OCI-LY1 (cell line): ENCODE results near the gene SEMA3G.

Source experiments
- H2AFZ ChIP-seq: fragments of 200-600 bp; sonication (generic), shearing (Covaris generic); 2 replicates; pipeline ENCODE4 v1.6.0; 2014; ENCODE audit warnings: antibody characterized with exemption, mild to moderate bottlenecking, low read length
- H3F3A ChIP-seq: fragments of 200-600 bp; sonication (generic), shearing (Covaris generic); 2 replicates; pipeline ENCODE4 v1.6.0; 2014; ENCODE audit warnings: mild to moderate bottlenecking, antibody characterized with exemption, low read length, moderate library complexity; ENCODE audit not compliant: insufficient read depth
- H3K27ac ChIP-seq: fragments of 200-600 bp; sonication (generic); 2 replicates; pipeline ENCODE4 v1.5.1; 2014; ENCODE audit warnings: low read length, mixed run types, mild to moderate bottlenecking, low read depth; ENCODE audit not compliant: poor library complexity, severe bottlenecking
- H3K27me3 ChIP-seq: fragments of 200-600 bp; sonication (generic); 2 replicates; pipeline ENCODE4 v1.6.0; 2014; ENCODE audit warnings: antibody characterized with exemption, mild to moderate bottlenecking, low read length, moderate library complexity; ENCODE audit not compliant: insufficient read depth
- H3K36me3 ChIP-seq: fragments of 200-600 bp; sonication (generic); 2 replicates; pipeline ENCODE4 v1.6.1; 2014; ENCODE audit warnings: mild to moderate bottlenecking, antibody characterized with exemption, low read length, moderate library complexity, mixed read lengths; ENCODE audit not compliant: insufficient read depth
- H3K4me1 ChIP-seq: fragments of 200-600 bp; sonication (generic); 2 replicates; pipeline ENCODE4 v1.5.1; 2014; ENCODE audit warnings: mild to moderate bottlenecking, low read length, moderate library complexity; ENCODE audit not compliant: insufficient read depth, severe bottlenecking
- H3K4me2 ChIP-seq: fragments of 200-600 bp; sonication (generic), shearing (Covaris generic); 2 replicates; pipeline ENCODE4 v1.6.1; 2014; ENCODE audit warnings: low read length
- H3K4me3 ChIP-seq: fragments of 200-600 bp; sonication (generic); 2 replicates; pipeline ENCODE4 v1.5.1; 2014; ENCODE audit warnings: low read length, low read depth, mild to moderate bottlenecking, mixed read lengths; ENCODE audit not compliant: poor library complexity, severe bottlenecking
- H3K79me2 ChIP-seq: fragments of 200-600 bp; shearing (Covaris generic); 2 replicates; pipeline ENCODE4 v1.6.1; 2016; ENCODE audit warnings: mixed run types, low read length, mixed read lengths; ENCODE audit not compliant: insufficient read depth
- H3K9ac ChIP-seq: fragments of 200-600 bp; sonication (generic), shearing (Covaris generic); 2 replicates; pipeline ENCODE4 v1.6.1; 2014; ENCODE audit warnings: mild to moderate bottlenecking, low read length, mixed read lengths
- H3K9me2 ChIP-seq: fragments of 200-600 bp; sonication (generic), shearing (Covaris generic); 2 replicates; pipeline ENCODE4 v1.6.1; 2014; ENCODE audit warnings: low read depth, mild to moderate bottlenecking, low read length, mixed read lengths
- H3K9me3 ChIP-seq: fragments of 200-600 bp; shearing (Covaris generic); 2 replicates; pipeline ENCODE4 v1.6.1; 2014; ENCODE audit warnings: low read length, mixed read lengths
- H4K20me1 ChIP-seq: fragments of 200-600 bp; sonication (generic), shearing (Covaris generic); 2 replicates; pipeline ENCODE4 v1.6.0; 2016; ENCODE audit warnings: mild to moderate bottlenecking, low read length; ENCODE audit not compliant: insufficient read depth
- EZH2 ChIP-seq: fragments of 200-600 bp; sonication (generic), shearing (Covaris generic); IDR thresholded peaks from 2 replicates; pipeline ENCODE4 v1.8.0; 2017; ENCODE audit warnings: borderline replicate concordance, mixed run types, mild to moderate bottlenecking, antibody characterized with exemption, low read length, moderate library complexity, mixed read lengths
- TF ChIP-seq, protein P1 (sequence below): fragments of 200-600 bp; sonication (generic), shearing (Covaris generic); IDR thresholded peaks from 2 replicates; pipeline ENCODE4 v1.5.1; 2017; ENCODE audit warnings: mild to moderate bottlenecking, antibody characterized with exemption, low read length, moderate library complexity, mixed read lengths

SEMA3G gene

GRCh38 chr3:52422669-52423068, 22.2 kb downstream of the SEMA3G start:
- no peak for TF ChIP-seq EZH2
- TF ChIP-seq, protein P1, sequence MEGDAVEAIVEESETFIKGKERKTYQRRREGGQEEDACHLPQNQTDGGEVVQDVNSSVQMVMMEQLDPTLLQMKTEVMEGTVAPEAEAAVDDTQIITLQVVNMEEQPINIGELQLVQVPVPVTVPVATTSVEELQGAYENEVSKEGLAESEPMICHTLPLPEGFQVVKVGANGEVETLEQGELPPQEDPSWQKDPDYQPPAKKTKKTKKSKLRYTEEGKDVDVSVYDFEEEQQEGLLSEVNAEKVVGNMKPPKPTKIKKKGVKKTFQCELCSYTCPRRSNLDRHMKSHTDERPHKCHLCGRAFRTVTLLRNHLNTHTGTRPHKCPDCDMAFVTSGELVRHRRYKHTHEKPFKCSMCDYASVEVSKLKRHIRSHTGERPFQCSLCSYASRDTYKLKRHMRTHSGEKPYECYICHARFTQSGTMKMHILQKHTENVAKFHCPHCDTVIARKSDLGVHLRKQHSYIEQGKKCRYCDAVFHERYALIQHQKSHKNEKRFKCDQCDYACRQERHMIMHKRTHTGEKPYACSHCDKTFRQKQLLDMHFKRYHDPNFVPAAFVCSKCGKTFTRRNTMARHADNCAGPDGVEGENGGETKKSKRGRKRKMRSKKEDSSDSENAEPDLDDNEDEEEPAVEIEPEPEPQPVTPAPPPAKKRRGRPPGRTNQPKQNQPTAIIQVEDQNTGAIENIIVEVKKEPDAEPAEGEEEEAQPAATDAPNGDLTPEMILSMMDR = no peak

GRCh38 chr3:52420388-52420787, 24.5 kb downstream of the SEMA3G start:
- Histone ChIP-seq H3K4me1 (no peaks in the 10 kb centered on the region), H3K27me3 (no peaks in the 10 kb centered on the region), H3K79me2 (no peaks in the 10 kb centered on the region), H3K36me3 (no peaks in the 10 kb centered on the region), H3K4me2 (no peak overlapping the region), H2AFZ (no peak overlapping the region), H3K9ac (no peak overlapping the region), H3K27ac (no peak overlapping the region), H4K20me1 (no peaks in the 10 kb centered on the region), H3F3A (no peaks in the 10 kb centered on the region), H3K9me2 (no peaks in the 10 kb centered on the region), H3K9me3 (no peaks in the 10 kb centered on the region), H3K4me3 (no peak overlapping the region)
- TF ChIP-seq EZH2 = no peak
- TF ChIP-seq, protein P1 = no peak

More at GRCh38 chr3:52422669-52423068, 22.2 kb downstream of the SEMA3G start:
- H3F3A ChIP-seq = no peaks in the 10 kb centered on the region
- H4K20me1 ChIP-seq = no peaks in the 10 kb centered on the region
- H3K9me2 ChIP-seq = no peaks in the 10 kb centered on the region
- H3K9ac ChIP-seq = no peak overlapping the region
- no peaks in the 10 kb centered on the region for H3K9me3 ChIP-seq
- H3K27ac ChIP-seq = no peak overlapping the region
- H3K4me1 ChIP-seq = no peaks in the 10 kb centered on the region
- no peak overlapping the region for H3K4me3 ChIP-seq
- no peaks in the 10 kb centered on the region for H3K79me2 ChIP-seq
- no peaks in the 10 kb centered on the region for H3K36me3 ChIP-seq
- no peak overlapping the region for H3K4me2 ChIP-seq
- no peaks in the 10 kb centered on the region for H3K27me3 ChIP-seq
- H2AFZ ChIP-seq = no peak overlapping the region

- H3K9me3 ChIP-seq = no peaks in the 10 kb centered on the region
- H3K9ac ChIP-seq = no peak overlapping the region
- no peaks in the 10 kb centered on the region for H4K20me1 ChIP-seq
- no peaks in the 10 kb centered on the region for H3K27me3 ChIP-seq
- H3F3A ChIP-seq = no peaks in the 10 kb centered on the region
- H3K9me2 ChIP-seq = no peaks in the 10 kb centered on the region
- no peak overlapping the region for H3K4me2 ChIP-seq
- no peaks in the 10 kb centered on the region for H3K79me2 ChIP-seq
- H3K4me3 ChIP-seq = no peak overlapping the region
- peaks cover 17% of the 10 kb centered on the region for H3K4me1 ChIP-seq
- no peaks in the 10 kb centered on the region for H3K36me3 ChIP-seq
- TF ChIP-seq EZH2 = no peak
- no peak overlapping the region for H2AFZ ChIP-seq
- H3K27ac ChIP-seq = no peak overlapping the region
Measured at GRCh38 chr3:52415800-52416199, 29.1 kb downstream of the SEMA3G start.

GRCh38 chr3:52408466-52408865, 36.4 kb downstream of the SEMA3G start:
- H3K36me3 ChIP-seq = peaks cover 48% of the 10 kb centered on the region
- H3K9me2 ChIP-seq = no peaks in the 10 kb centered on the region

More at GRCh38 chr3:52408466-52408865, 36.4 kb downstream of the SEMA3G start:
- Histone ChIP-seq H3K27me3 (no peaks in the 10 kb centered on the region), H3K9ac (no peak overlapping the region; the same call in 1 of the 2 replicates), H3K4me3 (peak overlapping the region; percentile 98), H3K27ac (no peak overlapping the region), H2AFZ (no peak overlapping the region), H3K79me2 (peaks cover 10% of the 10 kb centered on the region), H3F3A (no peaks in the 10 kb centered on the region), H3K9me3 (no peaks in the 10 kb centered on the region), H4K20me1 (no peaks in the 10 kb centered on the region), H3K4me1 (peaks cover 29% of the 10 kb centered on the region), H3K4me2 (peak overlapping the region; percentile 96)
- TF ChIP-seq, protein P1 = no peak
- TF ChIP-seq EZH2 = no peak
